HFF-Myc (cell line): ENCODE measurements around the gene SMAD5.

Experiments used
- DNase-seq: peaks from one replicate; pipeline ENCODE4 v3.0.0-alpha.2; 2011; ENCODE audit warnings: low read depth; ENCODE audit errors: extremely low read depth
- H3K4me3 ChIP-seq: replicated peaks from 2 replicates; pipeline ENCODE4 v1.5.1; 2011; ENCODE audit warnings: low read depth, mild to moderate bottlenecking, control low read depth, low read length
- TF ChIP-seq, protein P1 (sequence below): IDR thresholded peaks from 2 replicates; pipeline ENCODE4 v1.5.1; 2012; ENCODE audit warnings: mild to moderate bottlenecking, low read depth, low read length, control low read depth; ENCODE audit errors: missing control alignments

Gene SMAD5

DNA sequence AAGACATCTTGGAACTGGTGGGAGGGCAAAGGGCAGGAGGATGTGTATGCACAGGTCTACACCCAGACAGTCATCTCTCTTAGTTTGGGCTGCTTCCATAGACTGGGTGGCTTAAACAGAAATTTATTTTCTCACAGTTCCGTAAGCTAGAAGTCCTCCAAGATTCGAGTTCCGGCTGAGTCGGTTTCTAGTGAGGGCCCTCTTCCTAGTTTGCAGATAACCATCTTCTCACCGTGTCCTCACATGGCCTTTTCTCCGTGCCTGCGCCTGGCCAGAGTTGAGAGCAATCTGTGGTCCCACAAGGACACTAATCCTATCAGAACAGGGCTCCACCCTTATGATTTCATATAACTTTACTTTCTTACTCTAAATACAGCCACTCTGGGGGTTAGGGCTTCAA, 56.2 kb downstream of the SMAD5 start:
- H3K4me3 ChIP-seq: no peak overlapping the region
- TF ChIP-seq, protein P1, sequence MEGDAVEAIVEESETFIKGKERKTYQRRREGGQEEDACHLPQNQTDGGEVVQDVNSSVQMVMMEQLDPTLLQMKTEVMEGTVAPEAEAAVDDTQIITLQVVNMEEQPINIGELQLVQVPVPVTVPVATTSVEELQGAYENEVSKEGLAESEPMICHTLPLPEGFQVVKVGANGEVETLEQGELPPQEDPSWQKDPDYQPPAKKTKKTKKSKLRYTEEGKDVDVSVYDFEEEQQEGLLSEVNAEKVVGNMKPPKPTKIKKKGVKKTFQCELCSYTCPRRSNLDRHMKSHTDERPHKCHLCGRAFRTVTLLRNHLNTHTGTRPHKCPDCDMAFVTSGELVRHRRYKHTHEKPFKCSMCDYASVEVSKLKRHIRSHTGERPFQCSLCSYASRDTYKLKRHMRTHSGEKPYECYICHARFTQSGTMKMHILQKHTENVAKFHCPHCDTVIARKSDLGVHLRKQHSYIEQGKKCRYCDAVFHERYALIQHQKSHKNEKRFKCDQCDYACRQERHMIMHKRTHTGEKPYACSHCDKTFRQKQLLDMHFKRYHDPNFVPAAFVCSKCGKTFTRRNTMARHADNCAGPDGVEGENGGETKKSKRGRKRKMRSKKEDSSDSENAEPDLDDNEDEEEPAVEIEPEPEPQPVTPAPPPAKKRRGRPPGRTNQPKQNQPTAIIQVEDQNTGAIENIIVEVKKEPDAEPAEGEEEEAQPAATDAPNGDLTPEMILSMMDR: no peak
- DNase-seq: no peak

- no peak overlapping the region for H3K4me3 ChIP-seq
- TF ChIP-seq, protein P1: no peak
- DNase-seq: no peak
These were observed 57.6 kb downstream of the SMAD5 start for GRCh38 chr5:136190091-136190720.

GRCh38 chr5:136190904-136191303, 58.3 kb downstream of the SMAD5 start:
- TF ChIP-seq, protein P1: no peak
- H3K4me3 ChIP-seq: no peak overlapping the region
- DNase-seq: no peak

GRCh38 chr5:136191304-136192014, 58.8 kb downstream of the SMAD5 start:
- no peak for DNase-seq
- H3K4me3 ChIP-seq: no peak overlapping the region
- TF ChIP-seq, protein P1: no peak

GRCh38 chr5:136192015-136192525, 59.4 kb downstream of the SMAD5 start:
- DNase-seq: no peak
- TF ChIP-seq, protein P1: no peak
- H3K4me3 ChIP-seq: no peak overlapping the region

GRCh38 chr5:136192526-136193321, 60.1 kb downstream of the SMAD5 start, which contains the start of gene SMIM32:
Gene SMIM32, minus strand, starts transcription at chr5:136193162. Its CDS starts 638 bp downstream, at chr5:136192524.
- 0 out of 2 replicates have a peak within 1 kb of the TSS, but pooled peaks have one; percentile 3 for H3K4me3 ChIP-seq
- DNase-seq: no peak
- TF ChIP-seq, protein P1: no peak
